HG02763 (cell line): ENCODE results near the gene SPTB.
A peak's percentile ranks its signal among the peaks of the same experiment; 100 is the strongest.
"Not testable (repeated sequence)": the region's sequence is repeated elsewhere in the genome, so short reads cannot be mapped to it uniquely, and the experiment has no call there.

ENCODE experiments used
- ATAC-seq: cut with Tn5 transposase; IDR thresholded peaks from one replicate; pipeline ENCODE4 v1.9.1; 2021; ENCODE audit warnings: mild to moderate bottlenecking, moderate library complexity; ENCODE audit not compliant: unreplicated experiment

The SPTB gene

GRCh38 chr14:64879635-64880220, at the start of gene SPTB:
SPTB (minus strand) TSS chr14:64879907; CDS start chr14:64823094, 56,813 bp downstream.
- peak; percentile 51 for ATAC-seq

GRCh38 chr14:64929014-64929359, 49.3 kb upstream of the SPTB start:
- no peak for ATAC-seq

GRCh38 chr14:64928239-64929013, 48.7 kb upstream of the SPTB start:
- ATAC-seq: peak; percentile 68

GRCh38 chr14:64927031-64927430, 47.3 kb upstream of the SPTB start:
- ATAC-seq: no peak

GRCh38 chr14:64926398-64926995, 46.8 kb upstream of the SPTB start:
- ATAC-seq: no peak

- ATAC-seq: no peak
Observed at GRCh38 chr14:64923015-64923414, 43.3 kb upstream of the SPTB start.

- ATAC-seq: no peak
Observed at GRCh38 chr14:64920465-64920864, 40.8 kb upstream of the SPTB start.

- ATAC-seq: no peak
Observed at GRCh38 chr14:64919618-64920017, 39.9 kb upstream of the SPTB start.

GRCh38 chr14:64919215-64919614, 39.5 kb upstream of the SPTB start:
- ATAC-seq: no peak

- no peak for ATAC-seq
Observed at GRCh38 chr14:64918216-64918615, 38.5 kb upstream of the SPTB start.

GRCh38 chr14:64915797-64916196, 36.1 kb upstream of the SPTB start:
- ATAC-seq: no peak

- ATAC-seq: no peak
Observed at GRCh38 chr14:64915029-64915424, 35.3 kb upstream of the SPTB start.

- peak; percentile 98 for ATAC-seq
Observed at GRCh38 chr14:64914237-64915028, 34.7 kb upstream of the SPTB start, which contains the start of gene CHURC1. CHURC1 (plus strand) TSS chr14:64914455; CDS start chr14:64914496, 41 bp downstream.

- not testable (repeated sequence) for ATAC-seq
Observed at GRCh38 chr14:64913477-64913876, 33.8 kb upstream of the SPTB start.

- ATAC-seq: no peak
Observed at GRCh38 chr14:64912261-64912660, 32.6 kb upstream of the SPTB start.

- no peak for ATAC-seq
Observed at GRCh38 chr14:64910847-64911495, 31.3 kb upstream of the SPTB start.

- ATAC-seq: no peak
Observed at GRCh38 chr14:64906022-64906421, 26.3 kb upstream of the SPTB start.

- no peak for ATAC-seq
Observed at GRCh38 chr14:64899958-64900357, 20.3 kb upstream of the SPTB start.

GRCh38 chr14:64891839-64892375, 12.2 kb upstream of the SPTB start:
- ATAC-seq: no peak

- no peak for ATAC-seq
Observed at GRCh38 chr14:64891173-64891838, 11.6 kb upstream of the SPTB start.
